GM13977 (cell line): ENCODE measurements around the gene CYP27B1.

Experiments used
- DNase-seq: peaks from one replicate; pipeline ENCODE4 v3.0.0; 2012; ENCODE audit warnings: low spot score
- in situ Hi-C: fragments of 300-500 bp; cut with MboI; formaldehyde crosslinking; loops from one replicate; pipeline ENCODE4 v1.12.0; 2022; ENCODE audit warnings: low sequenced_read_pairs, low pct_unique_long_range_greater_than_20kb, mixed read lengths, inconsistent platforms; ENCODE audit not compliant: unreplicated experiment
- TF ChIP-seq, protein P1 (sequence below): IDR thresholded peaks from 2 replicates; pipeline ENCODE4 v1.5.1; 2012; ENCODE audit warnings: mild to moderate bottlenecking, control low read depth; ENCODE audit not compliant: insufficient read depth; ENCODE audit errors: extremely low read depth, missing control alignments

Gene CYP27B1

GRCh38 chr12:57803319-57803893 lies 36.5 kb upstream of the CYP27B1 start:
- in situ Hi-C loops: loop anchor here (5.0 kb wide), 1 partner anchor 109 kb away; no protein-coding TSS in a partner anchor
- TF ChIP-seq, protein P1, sequence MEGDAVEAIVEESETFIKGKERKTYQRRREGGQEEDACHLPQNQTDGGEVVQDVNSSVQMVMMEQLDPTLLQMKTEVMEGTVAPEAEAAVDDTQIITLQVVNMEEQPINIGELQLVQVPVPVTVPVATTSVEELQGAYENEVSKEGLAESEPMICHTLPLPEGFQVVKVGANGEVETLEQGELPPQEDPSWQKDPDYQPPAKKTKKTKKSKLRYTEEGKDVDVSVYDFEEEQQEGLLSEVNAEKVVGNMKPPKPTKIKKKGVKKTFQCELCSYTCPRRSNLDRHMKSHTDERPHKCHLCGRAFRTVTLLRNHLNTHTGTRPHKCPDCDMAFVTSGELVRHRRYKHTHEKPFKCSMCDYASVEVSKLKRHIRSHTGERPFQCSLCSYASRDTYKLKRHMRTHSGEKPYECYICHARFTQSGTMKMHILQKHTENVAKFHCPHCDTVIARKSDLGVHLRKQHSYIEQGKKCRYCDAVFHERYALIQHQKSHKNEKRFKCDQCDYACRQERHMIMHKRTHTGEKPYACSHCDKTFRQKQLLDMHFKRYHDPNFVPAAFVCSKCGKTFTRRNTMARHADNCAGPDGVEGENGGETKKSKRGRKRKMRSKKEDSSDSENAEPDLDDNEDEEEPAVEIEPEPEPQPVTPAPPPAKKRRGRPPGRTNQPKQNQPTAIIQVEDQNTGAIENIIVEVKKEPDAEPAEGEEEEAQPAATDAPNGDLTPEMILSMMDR: peak; percentile 69
- peak; percentile 41 for DNase-seq

DNA sequence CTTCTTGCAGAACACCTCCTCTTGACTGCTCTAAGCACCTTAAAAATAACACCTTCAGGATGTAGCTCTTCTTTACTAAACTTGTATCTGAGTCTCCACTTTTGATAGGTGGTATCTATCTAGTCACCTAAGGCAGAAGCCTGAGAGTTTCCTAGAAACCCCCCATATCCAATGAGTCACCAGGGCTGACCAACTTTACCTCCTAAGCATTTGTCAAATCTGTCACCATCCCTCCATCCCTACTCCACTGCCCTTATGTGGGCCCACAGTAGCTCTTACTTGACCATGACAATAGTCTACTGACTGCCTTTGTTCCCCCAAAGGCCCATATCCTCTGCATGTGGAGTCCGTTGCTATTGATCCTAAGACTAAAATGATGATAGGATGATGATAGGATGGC lies 35.7 kb upstream of the CYP27B1 start:
- no peak for DNase-seq
- TF ChIP-seq, protein P1: no peak
- in situ Hi-C loops: loop anchor here (5.0 kb wide), 1 partner anchor 110 kb away; no protein-coding TSS in a partner anchor

DNA sequence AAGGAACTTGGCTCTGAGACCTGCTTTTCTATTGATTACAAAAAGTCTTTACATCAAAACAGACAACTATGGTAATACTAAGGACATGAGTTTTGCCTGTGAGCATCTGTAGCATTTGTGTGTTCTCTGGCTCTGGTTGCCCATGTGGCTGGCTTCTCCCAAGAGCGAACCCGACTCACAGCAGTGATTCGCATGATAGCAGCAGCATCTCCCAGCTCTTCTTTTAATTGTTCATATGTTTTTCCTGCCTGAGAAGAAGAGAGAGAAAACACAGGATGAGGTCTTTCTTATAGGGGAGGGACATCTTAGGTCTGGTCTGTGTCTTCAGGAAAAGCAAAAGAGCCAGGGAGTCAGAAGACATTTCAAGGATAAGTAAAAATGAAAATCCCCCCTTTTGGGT lies 34.1 kb upstream of the CYP27B1 start:
- in situ Hi-C loops: loop anchor here (5.0 kb wide), 1 partner anchor 111 kb away; no protein-coding TSS in a partner anchor
- TF ChIP-seq, protein P1: no peak
- no peak for DNase-seq

GRCh38 chr12:57797933-57798332 lies 31.1 kb upstream of the CYP27B1 start:
- DNase-seq: no peak
- TF ChIP-seq, protein P1: no peak
- in situ Hi-C loops: no loop called here

GRCh38 chr12:57796996-57797395 lies 30.1 kb upstream of the CYP27B1 start:
- TF ChIP-seq, protein P1: no peak
- no peak for DNase-seq
- in situ Hi-C loops: no loop called here

GRCh38 chr12:57795354-57795753 lies 28.5 kb upstream of the CYP27B1 start:
- in situ Hi-C loops: no loop called here
- TF ChIP-seq, protein P1: no peak
- DNase-seq: no peak
